ENCODE results near the gene PRELP.

DNA sequence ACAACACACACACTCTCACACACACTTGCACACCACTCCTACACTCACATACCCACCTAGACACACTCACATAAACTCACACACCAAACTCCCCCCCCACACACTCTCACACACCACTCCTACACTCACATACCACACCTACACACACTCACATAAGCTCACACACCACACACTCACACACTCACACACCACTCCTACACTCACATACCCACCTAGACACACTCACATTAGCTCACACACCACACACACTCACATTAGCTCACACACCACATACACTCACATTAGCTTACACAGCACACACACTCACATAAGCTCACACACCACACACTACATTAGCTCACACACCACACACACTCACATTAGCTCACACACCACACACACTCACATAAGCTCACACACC, 51.4 kb downstream of the PRELP start:
- TF ChIP-seq, protein P1, sequence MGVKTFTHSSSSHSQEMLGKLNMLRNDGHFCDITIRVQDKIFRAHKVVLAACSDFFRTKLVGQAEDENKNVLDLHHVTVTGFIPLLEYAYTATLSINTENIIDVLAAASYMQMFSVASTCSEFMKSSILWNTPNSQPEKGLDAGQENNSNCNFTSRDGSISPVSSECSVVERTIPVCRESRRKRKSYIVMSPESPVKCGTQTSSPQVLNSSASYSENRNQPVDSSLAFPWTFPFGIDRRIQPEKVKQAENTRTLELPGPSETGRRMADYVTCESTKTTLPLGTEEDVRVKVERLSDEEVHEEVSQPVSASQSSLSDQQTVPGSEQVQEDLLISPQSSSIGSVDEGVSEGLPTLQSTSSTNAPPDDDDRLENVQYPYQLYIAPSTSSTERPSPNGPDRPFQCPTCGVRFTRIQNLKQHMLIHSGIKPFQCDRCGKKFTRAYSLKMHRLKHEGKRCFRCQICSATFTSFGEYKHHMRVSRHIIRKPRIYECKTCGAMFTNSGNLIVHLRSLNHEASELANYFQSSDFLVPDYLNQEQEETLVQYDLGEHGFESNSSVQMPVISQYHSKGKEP (tag by site-specific recombination; IDR thresholded peaks at IDR 0.05): no peak
- no peak for TF ChIP-seq TRIM28 (IDR thresholded peaks at IDR 0.05; ENCODE audit: borderline replicate concordance, low read length)
